GM18526 (cell line): ENCODE results near the gene RNASE3.
"Not testable (repeated sequence)": the region's sequence is repeated elsewhere in the genome, so short reads cannot be mapped to it uniquely, and the experiment has no call there.

ENCODE experiments used
- POLR2A ChIP-seq: IDR thresholded peaks from 3 replicates; pipeline ENCODE4 v1.6.1; 2011; ENCODE audit not compliant: insufficient read length; ENCODE audit errors: extremely low read depth

Gene RNASE3

GRCh38 chr14:20891126-20891825 is at the start of gene RNASE3:
Gene RNASE3 (plus strand): TSS chr14:20891385. CDS start chr14:20891687, 302 bp downstream.
- not testable (repeated sequence) for TF ChIP-seq POLR2A

DNA sequence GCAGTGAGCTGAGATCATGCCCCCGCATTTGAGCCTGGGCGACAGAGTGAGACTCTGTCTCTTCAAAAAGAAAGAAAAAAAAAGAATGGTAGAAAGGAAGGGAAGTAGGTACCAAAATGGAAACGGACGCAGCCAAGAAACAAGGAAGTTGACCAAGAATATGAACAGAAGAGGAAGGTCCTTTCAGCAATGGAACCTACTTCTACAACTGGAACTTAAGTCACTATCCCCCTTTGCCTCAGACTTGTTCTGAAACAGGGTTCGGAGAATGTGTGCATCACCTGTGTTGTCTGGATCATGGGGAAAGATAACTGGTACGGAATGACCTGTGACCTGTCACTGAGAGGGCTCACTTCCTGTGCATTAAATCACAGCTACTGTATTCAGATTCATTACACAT is 44.6 kb upstream of the RNASE3 start:
- TF ChIP-seq POLR2A: no peak

- TF ChIP-seq POLR2A: no peak
Measured at GRCh38 chr14:20848316-20848954, 42.8 kb upstream of the RNASE3 start.

GRCh38 chr14:20848955-20849570 is 42.1 kb upstream of the RNASE3 start:
- no peak for TF ChIP-seq POLR2A

- no peak for TF ChIP-seq POLR2A
Measured at GRCh38 chr14:20853042-20853441, 38.1 kb upstream of the RNASE3 start.

- TF ChIP-seq POLR2A: no peak
Measured at GRCh38 chr14:20855652-20856291, 35.4 kb upstream of the RNASE3 start.

- TF ChIP-seq POLR2A: no peak
Measured at GRCh38 chr14:20857207-20857606, 34.0 kb upstream of the RNASE3 start.

DNA sequence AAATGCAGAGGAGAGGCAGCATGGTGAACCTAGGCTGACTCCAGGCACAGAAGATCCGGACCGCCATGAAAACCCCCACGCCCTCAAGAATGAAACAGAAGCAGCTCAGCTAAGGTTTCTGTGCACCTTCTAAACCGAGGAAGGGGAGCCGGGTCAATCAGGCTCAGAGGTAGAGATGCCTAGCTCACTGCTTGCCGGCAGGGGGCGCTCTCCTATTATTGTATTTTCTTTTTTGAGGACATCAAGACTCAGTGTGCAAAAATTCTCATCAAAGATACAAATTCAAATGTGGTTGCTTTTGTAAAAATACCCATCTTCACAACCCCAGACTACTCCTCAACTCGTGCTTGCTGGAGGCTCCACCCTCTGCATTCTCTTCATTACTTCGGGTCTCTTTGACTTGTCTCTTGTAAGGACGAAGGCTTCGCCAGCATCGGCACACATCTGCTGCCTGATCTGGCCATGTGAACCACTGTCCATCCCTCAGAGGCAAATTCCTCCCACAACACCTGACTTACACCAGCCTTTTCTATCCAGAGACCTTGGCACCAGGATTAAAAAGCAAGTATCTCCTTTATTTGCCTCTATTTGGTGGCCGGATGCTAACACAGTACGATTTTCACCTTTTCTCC is 33.4 kb upstream of the RNASE3 start:
- TF ChIP-seq POLR2A: no peak

GRCh38 chr14:20866194-20866593 is 25.0 kb upstream of the RNASE3 start:
- no peak for TF ChIP-seq POLR2A

DNA sequence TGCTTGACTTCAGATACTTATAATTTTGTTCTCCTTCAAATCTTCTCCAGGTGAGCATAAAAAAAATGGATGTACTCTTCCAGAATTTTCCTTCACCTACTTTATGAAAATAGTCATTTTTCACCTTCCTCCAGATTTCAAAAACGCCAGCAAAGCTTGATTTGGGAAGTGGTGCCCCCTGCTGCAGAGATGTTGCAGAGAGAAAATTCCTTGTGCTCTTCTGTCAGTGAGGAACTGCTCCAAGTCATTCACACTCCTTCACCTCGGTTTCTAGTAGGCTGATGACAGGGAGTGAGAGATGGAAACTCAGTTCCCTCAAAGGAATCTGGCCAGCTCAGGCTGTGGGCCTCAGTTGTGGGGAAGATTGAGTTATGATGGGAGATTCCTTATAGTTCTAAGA is 24.2 kb upstream of the RNASE3 start:
- TF ChIP-seq POLR2A: no peak

- no peak for TF ChIP-seq POLR2A
Measured at GRCh38 chr14:20873370-20874177, 17.6 kb upstream of the RNASE3 start.

DNA sequence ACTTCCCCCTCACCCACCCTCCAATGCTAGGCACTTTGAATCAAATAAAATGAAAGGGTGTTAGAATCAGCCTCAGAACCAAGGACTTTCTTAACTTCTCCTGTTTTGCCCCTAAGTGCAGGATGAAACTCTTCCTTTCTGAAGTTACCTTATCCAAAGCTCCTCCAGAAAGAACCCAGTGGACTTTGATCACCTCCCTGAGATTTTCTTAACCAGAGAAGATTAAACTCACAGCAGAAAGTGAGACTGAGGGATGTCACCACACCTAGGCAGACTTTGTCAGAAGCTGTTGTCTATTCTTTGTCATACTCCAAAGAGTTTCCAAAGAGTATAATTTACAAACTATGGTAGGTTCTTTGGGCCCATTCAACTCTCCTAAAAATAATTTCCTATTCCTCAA is 14.2 kb upstream of the RNASE3 start:
- no peak for TF ChIP-seq POLR2A

- TF ChIP-seq POLR2A: no peak
Measured at GRCh38 chr14:20878695-20879094, 12.5 kb upstream of the RNASE3 start.

- TF ChIP-seq POLR2A: no peak
Measured at GRCh38 chr14:20904393-20905029, 13.3 kb downstream of the RNASE3 start.
